GM18873 (cell line): ENCODE measurements around the gene SENP6.
"Not testable (repeated sequence)": the region's sequence is repeated elsewhere in the genome, so short reads cannot be mapped to it uniquely, and the experiment has no call there.

ENCODE experiments used
- ATAC-seq: cut with Tn5 transposase; IDR thresholded peaks from one replicate; pipeline ENCODE4 v1.9.1; 2021; ENCODE audit warnings: mild to moderate bottlenecking, moderate library complexity, moderate number of reproducible peaks; ENCODE audit not compliant: unreplicated experiment, low FRiP score

Gene SENP6

DNA sequence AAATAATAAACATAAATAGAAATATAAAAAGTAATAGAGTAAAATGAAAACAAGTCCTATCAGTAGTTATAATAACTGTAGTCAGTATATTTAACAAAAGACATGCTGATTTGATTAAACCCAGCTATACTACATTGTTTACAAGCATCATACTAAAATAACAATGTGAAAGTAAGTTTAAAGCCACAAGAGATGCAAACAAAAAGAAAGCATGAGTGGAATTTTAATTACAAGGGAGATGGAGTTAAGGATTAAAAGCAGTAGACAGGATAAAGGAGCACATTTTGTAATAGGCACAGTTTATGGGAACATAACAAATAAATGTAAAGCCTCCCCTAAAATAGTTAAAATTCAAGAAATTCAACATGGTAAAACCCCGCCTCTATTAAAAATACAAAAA, 41.5 kb downstream of the SENP6 start:
- ATAC-seq = no peak

DNA sequence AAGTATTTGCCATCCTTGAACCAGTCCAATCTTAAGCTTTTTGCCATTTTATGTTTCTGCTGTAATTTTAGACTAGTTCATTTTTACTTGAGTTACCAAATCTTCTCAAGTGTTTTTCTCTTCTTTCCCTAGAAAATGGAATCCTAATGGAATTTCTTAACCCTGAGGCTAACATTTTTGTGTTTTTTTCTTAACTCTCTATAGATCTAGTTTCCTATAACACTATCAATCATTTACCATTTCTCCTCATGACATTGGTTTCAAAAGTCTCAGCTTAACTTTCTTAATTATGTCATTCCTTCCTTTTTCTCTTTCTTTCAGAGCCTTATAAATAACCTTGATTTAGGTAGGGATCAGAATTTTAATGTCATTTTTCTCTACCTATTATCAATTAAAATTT, 54.8 kb downstream of the SENP6 start:
- no peak for ATAC-seq

DNA sequence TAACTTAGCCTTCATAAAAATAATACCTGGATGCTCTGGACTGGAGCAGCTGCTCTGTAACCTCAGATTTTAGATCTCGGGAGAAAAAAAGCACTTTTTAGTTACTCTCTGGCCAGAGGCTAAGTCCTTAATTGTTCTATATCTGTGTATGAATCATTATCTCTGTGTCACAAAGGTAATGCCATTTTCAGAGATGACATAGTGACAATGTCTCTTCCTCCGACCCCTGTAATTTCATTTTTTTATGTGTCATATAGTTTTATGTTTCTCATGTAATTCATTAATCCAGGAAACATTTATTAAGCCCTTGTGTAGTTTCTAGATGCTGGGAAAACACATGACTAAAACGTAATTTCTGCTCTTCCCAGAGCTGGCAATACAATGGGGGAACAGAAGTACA, 55.6 kb downstream of the SENP6 start:
- ATAC-seq = no peak

DNA sequence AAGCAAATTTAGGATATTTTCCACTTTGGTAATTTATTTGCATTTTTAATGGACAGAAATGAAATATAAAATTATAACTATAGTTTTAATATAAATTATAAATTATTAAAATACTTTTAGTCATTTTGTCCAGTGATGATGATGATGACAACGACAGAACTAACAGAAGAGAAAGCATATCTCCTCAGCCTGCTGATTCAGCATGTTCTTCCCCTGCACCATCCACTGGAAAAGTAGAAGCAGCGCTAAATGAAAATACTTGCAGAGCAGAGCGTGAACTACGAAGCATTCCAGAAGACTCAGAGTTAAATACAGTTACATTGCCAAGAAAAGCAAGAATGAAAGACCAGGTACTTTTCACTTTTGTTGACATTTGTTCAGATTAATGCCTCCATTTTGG, 64.9 kb downstream of the SENP6 start:
- ATAC-seq = no peak

DNA sequence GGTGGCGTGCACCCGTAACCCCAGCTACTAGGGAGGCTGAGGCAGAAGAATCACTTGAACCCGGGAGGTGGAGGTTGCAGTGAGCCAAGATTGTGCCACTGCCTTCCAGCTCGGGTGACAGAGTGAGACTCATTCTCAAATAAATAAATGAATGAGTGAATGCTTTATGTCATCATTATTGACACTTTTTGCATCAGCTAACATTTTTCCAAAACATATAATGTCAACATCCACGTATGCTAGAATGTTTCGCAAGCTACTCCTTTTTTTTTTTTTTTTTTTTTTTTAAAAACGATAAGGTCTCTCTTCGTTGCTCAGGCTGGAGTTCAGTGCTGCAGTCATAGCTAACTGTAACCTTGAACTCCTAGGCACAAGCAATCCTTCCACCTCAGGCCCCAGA, 72.2 kb downstream of the SENP6 start:
- ATAC-seq = no peak

DNA sequence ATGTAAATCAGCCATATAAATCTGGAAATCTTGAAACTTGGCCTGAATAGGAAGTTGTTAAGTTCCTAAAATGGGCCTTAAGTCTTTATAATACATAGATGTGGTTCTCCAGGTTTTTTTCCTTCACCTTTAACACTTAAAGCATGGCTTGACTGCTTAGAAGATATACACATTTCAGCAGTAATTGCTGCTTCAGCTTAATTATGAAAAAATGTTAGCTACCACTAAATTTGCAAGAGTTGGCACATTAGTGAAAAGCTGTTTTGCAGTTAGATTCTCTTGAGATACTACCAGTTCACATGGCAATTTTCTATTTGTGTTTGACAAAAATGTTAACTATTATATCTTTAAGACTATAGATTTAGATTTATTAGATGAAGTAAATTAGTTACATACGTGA, 74.7 kb downstream of the SENP6 start:
- no peak for ATAC-seq

DNA sequence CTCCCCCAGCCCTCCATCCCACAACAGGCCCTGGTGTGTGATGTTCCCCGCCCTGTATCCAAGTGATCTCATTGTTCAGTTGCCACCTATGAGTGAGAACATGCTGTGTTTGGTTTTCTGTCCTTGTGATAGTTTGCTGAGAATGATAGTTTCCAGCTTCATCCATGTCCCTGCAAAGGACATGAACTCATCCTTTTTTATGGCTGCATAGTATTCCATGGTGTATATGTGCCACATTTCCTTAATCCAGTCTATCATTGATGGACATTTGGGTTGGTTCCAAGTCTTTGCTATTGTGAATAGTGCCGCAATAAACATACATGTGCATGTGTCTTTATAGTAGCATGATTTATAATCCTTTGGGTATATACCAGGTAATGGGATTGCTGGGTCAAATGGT, 80.9 kb downstream of the SENP6 start:
- ATAC-seq = not testable (repeated sequence)

DNA sequence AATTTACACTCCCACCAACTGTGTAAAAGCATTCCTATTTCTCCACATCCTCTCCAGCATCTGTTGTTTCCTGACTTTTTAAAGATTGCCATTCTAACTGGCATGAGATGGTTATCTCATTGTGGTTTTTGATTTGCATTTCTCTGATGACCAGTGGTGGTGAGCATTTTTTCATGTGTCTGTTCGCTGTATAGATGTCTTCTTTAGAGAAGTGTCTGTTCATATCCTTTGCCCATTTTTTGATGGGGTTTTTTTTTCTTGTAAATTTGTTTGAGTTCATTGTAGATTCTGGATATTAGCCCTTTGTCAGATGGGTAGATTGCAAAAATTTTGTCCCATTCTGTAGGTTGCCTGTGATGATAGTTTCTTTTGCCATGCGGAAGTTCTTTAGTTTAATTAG, 81.3 kb downstream of the SENP6 start:
- not testable (repeated sequence) for ATAC-seq

DNA sequence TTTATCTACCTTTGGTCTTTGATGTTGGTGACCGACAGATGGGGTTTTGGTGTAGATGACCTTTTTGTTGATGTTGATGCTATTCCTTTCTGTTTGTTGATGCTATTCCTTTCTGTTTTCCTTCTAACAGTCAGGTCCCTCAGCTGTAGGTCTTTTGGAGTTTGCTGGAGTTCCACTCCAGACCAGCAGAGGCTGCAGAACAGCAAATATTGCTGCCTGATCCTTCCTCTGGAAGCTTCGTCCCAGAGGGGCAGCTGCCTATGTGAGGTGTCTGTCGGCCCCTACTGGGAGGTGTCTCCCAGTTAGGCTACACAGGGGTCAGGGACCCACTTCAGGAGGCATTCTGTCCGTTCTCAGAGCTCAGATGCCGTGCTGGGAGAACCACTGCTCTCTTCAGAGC, 85.9 kb downstream of the SENP6 start:
- not testable (repeated sequence) for ATAC-seq

DNA sequence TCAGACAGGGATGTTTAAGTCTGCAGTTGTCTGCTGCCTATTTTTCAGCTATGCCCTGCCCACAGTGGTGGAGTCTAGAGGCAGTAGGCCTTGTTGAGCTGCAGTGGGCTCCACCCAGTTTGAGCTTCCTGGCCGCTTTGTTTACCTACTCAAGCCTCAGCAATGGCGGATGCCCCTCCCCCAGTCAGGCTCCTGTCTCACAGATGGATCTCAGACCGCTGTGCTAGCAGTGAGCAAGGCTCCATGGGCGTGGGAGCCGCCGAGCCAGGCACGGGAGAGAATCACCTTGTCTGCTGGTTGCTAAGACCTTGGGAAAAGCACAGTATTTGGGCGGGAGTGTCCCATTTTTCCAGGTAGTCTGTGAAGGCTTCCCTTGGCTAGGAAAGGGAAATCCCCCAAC, 86.3 kb downstream of the SENP6 start:
- ATAC-seq = not testable (repeated sequence)

DNA sequence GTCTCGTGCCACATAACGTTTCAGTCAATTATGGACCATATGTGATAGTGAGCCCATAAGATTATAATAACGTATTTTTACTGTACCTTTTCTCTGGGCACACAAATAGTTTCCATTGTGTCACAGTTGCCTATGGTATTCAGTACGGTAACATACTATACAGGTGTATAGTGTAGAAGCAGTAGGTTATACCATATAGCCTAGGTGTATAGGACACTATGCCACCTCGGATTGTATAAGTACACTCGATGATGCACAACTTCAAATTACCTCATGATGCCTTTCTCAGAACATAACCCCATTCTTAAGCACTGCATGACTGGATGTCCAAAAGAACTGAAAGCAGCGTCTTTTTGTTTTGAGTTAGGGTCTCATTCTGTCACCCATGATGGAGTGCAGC, 87.9 kb downstream of the SENP6 start:
- no peak for ATAC-seq

DNA sequence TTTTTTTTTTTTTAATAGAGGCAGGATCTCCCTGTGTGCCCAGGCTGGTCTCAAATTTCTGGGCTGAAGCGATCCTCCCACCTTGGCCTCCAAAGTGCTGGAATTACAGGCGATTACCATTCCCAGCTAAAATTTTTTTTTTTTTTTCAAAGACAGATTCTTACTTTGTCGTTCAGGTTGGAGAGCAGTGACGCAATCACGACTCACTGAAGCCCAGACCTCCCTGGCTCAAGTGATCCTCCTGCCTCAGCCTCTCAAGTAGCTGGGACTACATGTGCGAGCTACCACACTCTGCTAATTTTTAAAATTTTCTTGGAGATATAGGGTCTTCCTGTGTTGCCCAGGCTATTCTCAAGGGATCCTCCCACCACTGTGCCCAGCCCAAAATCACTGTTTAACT, 89.3 kb downstream of the SENP6 start:
- ATAC-seq = no peak

DNA sequence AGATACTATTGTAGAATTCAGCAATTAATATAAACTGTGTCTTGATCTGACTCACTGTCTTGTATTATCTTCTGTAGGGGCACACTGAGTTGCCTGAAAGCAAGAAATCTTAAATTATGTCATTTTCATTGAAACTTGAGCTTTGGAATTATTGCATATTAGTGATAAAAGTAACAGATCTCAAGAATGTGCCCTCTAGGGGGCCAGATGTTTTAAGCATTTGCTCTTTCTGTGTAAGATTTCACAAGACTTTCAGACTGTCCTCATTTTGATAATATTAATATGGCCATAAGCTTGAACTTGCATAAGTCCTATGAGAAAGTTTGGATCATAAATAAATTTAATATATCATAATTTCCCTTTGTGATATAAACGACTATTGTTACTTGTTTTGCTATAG, 91.9 kb downstream of the SENP6 start:
- ATAC-seq = no peak

DNA sequence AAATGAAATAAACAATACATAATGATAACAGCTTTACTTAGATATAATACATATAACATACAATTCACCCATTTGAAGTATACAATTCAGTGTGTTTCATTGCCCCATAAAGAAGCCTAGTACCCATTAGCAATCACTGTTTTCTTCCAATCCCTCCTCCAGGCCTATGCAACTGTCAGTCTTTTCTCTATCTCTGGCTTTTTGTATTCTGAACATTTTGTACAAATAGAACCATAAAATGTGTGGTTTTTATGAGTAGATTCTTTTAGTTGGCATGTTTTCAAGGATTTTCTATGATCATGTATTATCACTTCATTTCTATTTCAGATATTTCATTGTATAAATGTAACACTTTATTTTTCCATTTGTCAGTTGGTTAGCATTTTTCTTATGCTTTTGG, 92.7 kb downstream of the SENP6 start:
- no peak for ATAC-seq

DNA sequence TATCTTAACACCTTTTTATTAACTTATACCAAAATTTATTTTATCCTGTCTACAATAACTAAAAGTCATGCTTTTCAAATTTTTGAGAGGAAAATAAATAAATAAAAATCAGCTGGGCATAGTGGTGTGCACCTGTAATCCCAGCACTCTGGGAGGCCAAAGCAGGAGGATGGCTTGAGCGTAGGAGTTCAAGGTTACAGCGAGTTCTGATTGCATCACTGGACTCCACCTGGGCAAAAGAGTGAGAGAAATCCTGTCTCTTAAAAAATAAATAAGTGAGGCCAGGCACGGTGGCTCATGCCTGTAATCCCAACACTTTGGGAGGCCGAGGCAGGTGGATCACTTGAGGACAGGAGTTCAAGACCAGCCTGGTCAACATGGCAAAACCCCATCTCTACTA, 106.7 kb downstream of the SENP6 start:
- ATAC-seq = not testable (repeated sequence)

DNA sequence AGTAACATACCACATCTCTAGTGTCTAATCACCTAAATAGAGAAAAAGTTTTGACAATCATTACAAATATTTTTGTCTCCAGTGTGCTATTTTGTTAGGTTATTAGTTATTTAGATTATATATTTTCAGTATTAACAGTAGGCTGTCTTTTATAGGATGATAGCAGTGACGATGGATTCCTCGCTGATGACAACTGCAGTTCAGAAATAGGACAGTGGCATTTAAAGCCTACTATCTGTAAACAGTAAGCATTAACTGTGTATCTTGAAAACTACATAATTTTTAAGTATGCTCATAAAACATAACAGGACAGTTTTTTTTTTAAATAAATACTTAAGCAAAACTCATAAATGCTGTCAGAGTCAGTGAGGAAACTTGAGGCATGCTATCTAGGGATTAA, 109.5 kb downstream of the SENP6 start:
- ATAC-seq = no peak

DNA sequence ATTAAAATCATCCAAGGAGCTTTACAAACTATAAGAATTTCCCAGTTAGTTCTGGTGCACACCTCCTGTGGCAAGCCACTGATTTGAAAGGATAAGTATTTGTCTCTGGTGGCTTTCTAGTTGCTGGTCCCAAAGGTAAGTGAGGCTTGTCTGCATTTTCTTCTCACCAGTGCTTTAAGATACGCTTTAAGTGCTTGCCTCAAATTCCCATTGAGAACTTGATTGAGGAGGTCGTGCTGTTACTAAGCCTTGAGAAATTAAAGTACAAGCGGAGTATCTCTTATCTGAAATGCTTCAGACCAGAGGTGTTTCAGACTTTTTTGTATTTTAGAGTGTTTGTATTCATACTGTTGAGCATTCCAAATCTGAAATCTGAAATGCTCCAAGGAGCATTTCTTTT, 117.5 kb downstream of the SENP6 start:
- no peak for ATAC-seq

DNA sequence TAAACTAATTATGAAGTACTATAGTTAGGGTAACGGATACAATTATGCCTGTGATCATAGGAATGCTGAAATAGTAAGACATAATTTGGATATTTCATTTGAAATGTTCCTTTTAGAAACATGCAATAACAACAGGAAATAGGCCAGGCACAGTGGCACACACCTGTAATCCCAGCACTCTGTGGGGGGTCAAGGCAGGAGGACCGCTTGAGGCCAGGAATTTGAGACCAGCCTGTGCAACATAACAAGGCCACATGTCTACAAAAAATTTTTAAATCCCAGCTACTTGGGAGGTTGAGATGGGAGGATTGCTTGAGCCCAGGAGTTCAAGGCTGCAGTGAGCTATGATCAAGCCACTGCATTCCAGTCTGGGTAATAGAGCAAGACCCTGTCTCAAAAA, 121.7 kb downstream of the SENP6 start:
- no peak for ATAC-seq

DNA sequence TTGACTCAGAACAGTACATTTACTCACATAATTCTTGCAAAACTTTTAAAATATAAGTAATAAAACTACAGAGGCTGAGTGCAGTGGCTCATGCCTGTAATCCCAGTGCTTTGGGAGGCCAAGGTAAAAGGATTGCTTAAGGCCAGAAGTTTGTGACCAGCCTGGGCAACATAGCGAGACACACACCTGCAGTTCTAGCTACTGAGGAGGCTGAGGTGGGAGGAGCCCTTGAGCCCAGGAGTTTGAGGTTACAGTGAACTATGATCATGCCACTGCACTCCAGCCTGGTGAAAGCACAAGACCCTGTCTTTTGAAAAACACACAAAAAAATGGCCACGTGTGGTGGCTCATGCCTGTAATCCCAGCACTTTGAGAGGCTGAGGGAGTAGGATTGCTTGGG, 125.5 kb downstream of the SENP6 start:
- no peak for ATAC-seq

DNA sequence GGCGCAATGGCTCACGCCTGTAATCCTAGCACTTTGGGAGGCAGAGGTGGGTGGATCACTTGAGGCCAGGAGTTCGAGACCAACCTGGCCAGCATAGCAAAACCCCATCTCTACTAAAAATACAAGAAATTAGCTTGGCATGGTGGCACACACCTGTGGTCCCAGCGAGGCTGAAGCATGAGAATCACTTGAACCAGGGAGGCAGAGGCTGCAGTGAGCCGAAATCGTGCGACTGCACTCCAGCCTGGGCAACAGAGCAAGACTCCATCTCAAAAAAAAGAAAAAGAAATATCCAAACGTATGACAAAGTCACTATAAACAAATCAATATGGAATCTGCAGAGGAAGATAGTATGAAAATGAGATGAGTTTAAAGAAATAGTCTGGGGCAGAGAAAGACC, 129.3 kb downstream of the SENP6 start:
- ATAC-seq = not testable (repeated sequence)

DNA sequence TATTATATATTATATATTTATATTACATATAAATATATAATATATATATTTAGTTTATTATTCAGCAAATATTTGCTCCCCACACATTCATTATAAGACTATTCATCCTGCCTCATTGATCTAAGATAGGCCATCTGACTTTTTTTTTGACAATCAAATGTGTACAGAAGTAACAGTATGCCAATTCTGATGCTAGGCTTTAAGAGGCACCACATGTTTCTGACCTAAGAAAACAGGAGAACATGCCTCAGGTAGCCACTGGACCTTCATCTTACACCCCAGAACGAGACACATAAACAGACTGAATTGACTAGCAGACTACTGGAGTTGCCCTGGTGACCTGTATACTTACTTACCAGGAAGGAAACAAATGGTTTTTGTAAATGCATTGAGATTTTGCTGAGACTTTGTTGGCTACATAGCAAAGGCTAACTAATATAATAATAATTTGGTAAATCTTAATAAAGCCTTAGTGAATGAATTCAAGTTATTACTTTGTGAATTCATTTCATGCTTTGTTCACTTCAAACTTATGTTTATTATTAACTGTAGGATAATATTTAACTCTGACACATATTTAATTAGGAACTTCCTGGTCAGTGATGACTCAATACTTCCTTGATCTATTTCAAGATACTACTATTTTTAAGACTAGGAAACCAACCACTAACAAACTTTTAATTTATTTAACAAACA, 134.0 kb downstream of the SENP6 start:
- ATAC-seq = peak; percentile 88

DNA sequence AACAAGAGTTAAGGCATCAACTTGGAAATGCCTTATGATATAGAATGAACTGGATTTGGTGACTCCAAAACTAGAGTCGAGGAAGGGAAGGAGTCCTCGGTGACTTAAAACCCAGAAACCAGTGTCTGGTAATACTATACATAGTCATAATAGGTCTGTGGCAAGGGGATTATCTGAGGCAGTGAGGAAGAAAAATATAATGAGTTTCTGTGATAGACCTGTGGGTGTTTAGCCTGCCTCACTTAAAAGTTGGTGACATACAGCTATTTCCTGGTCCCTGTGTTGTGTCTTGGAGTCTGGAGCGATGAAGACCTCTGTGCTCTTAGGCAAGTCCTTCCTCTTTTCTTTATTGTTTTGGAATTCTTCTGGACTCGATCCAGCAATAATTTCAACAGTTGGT, 142.3 kb downstream of the SENP6 start:
- no peak for ATAC-seq

DNA sequence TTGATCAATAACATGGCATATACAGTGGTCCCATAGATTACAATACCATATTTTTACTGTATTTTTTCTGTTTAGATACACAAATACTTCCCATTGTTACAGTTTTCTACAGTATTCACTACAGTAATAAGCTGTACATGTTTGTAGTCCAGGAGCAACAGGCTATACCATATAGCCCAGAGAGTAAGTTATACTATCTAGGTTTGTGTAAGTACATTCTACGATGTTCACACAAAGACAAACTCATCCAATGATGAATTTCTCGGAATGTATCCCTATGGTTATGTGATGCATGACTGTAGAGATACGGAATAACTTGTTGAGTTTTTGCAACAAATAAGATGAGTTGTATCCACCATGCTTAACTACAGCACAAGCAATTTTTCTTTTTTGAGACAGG, 143.7 kb downstream of the SENP6 start:
- no peak for ATAC-seq
